Measurements from ENCODE around the gene UTP4.

DNA sequence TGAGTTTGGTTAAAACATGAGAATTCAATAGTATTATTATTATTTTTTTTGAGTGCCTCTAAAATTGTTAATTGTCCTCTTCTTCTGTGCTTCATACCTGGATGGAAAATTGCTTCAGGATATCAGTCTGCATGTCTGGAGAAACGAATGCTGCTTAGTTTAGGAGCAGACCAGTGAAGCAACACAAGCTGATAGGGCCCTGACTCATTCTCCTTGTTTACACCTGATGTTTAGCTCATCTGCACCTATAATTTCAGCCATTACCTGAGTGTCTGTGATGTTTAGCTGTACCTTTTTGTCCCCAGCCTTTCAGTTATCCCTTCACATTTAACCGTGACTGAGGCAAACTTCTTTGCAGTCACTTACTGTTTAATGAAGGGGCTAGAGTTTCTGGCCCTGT is 69.3 kb downstream of the UTP4 start:
- TF ChIP-seq, protein P1, sequence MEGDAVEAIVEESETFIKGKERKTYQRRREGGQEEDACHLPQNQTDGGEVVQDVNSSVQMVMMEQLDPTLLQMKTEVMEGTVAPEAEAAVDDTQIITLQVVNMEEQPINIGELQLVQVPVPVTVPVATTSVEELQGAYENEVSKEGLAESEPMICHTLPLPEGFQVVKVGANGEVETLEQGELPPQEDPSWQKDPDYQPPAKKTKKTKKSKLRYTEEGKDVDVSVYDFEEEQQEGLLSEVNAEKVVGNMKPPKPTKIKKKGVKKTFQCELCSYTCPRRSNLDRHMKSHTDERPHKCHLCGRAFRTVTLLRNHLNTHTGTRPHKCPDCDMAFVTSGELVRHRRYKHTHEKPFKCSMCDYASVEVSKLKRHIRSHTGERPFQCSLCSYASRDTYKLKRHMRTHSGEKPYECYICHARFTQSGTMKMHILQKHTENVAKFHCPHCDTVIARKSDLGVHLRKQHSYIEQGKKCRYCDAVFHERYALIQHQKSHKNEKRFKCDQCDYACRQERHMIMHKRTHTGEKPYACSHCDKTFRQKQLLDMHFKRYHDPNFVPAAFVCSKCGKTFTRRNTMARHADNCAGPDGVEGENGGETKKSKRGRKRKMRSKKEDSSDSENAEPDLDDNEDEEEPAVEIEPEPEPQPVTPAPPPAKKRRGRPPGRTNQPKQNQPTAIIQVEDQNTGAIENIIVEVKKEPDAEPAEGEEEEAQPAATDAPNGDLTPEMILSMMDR (IDR thresholded peaks at IDR 0.05) = no peak
- TF ChIP-seq EZH2phosphoT487 (IDR thresholded peaks at IDR 0.05) = no peak
